Measurements from ENCODE around the gene SMLR1.

The SMLR1 gene

GRCh38 chr6:130824978-130825694 is 2.1 kb upstream of the SMLR1 start:
- DNase-seq (ENCODE audit: low spot score) = no peak

DNA sequence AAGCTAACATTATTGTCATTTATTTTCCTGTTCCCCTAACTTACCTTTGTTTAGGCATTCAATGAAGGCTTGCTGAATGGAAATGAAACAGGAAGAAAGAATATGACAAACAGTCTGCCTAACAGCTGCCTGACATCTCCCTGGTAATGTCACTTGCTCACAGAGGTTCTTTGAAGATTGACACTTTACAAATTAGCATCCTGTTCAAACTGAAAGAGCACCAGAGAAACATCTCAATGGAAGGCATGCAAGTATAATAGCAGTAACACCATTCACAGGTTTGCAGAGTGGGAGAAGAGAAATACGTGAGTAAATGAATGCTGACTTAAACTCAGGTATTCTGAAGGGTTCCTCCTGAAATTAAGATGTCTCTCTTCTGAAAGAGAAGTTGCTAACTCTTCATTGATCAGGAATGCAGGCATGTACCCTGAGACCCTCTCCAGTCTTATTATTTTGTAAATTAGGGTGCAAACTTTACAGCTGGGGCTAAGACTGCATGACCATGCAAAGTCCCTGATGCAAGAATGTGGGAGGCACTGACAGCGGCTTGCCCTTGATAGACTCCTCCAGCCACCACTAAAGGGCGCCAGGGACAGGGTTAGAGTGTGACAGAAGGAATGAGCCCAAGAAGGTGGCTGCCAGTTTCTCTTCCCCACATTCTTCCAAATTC is 1.3 kb upstream of the SMLR1 start:
- DNase-seq (ENCODE audit: low spot score) = no peak

GRCh38 chr6:130826442-130827246 is 562 bp upstream of the SMLR1 start:
- no peak for DNase-seq (ENCODE audit: low spot score)

- no peak for DNase-seq (ENCODE audit: low spot score)
Observed at GRCh38 chr6:130829333-130829910, 2.2 kb downstream of the SMLR1 start.

DNA sequence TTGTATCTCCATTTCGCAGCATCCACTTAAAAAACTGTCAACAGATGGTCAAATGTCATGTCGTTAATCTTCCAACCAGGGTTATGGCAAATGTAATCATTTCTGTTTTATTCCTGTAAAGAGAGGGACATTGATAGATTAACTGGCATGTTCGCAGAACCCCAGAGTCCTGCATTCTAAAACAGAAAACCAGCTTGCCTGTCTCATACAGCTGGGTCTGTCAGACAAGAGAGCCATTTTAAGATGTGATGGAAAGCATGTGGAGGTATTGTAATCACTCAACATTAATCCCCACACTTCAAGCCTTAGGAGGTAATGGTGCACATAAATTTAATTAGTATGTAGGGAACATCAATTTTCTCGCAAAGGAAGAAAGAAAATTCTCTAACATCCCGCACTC is 4.4 kb downstream of the SMLR1 start:
- DNase-seq (ENCODE audit: low spot score) = no peak

GRCh38 chr6:130833569-130833968 is 6.4 kb downstream of the SMLR1 start:
- DNase-seq (ENCODE audit: low spot score) = no peak

DNA sequence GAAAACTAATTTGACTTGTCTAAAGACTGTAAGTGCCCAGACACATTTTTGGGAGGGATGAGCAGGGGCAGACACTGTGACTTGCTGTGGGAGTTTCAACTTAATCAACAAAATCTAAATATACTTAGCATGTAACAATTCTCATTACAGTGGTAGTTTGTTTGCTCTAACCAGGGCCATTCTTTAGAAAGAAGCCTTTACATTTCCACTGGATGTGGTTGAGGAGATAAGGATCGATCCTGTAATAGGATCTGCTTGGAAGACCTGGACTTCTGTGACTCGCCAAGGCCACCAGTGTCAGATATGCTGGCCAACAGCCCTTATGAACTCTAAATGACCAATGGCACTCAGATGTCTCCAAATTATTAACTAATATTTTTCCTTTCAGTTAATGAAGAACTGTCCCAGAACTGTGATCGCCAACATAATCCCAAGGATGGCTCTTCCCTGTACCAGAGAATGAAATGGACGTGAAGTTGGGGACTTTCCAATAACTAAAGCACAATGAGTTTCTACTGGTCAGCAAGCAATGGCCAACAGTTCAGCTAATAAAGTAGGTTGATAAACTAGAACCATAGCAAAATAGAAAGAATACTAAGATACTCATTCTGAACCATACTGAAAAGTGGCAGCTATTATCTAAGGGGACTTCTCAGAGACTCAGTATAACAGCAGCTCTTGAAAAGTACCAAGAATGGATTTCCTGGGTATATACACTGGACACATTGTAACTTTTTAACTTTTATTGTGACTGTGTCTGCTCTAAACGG is 7.5 kb downstream of the SMLR1 start:
- no peak for DNase-seq (ENCODE audit: low spot score)

- DNase-seq (ENCODE audit: low spot score) = no peak
Observed at GRCh38 chr6:130836055-130836640, 8.9 kb downstream of the SMLR1 start.

GRCh38 chr6:130837067-130837466 is 9.9 kb downstream of the SMLR1 start:
- DNase-seq (ENCODE audit: low spot score) = no peak

DNA sequence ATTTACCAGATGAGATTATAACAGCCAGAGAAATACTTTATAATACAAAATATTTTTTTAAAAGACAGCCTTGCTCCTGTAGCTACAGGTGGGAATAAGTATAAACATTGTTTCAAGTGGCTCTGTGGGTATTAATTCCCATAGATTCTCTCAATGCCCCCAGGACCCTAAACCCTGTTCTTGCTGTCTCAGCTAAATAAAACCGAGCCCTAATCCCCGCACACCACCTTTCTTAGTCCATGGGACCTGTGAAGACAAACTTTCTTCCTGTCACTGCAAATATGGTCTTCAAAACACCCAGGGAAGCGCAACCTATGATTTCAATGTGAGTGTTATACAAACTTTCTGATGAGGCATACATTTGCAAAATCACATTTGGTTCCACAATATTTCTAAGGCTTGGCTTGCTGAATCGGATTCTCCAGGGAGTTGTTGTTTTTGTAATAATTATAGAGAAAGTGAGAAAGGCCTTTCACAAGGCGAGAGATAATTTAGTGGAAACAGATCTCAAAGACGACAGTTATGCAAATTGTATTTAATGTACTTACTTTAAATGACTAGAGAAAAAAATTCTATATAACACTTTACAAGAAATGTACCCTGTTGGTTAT is 11.1 kb downstream of the SMLR1 start:
- no peak for DNase-seq (ENCODE audit: low spot score)

DNA sequence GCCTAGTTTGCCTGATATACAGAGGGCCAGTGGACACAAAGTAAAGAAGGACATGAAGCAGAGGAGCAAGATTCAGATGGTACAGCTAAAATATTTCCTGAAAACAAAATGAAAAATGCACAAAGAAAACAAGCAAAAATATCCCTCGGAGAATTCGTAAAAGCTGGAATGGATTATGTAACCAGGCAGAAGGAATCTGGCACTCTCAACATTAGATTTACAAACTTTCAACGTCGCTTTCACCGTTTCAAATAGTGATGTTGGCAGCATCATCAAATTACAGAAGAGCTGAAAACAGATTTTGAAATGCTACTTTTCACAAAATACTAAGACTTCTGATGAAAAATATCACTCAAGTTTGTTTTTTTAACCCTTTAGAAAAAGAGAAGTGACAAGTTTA is 11.7 kb downstream of the SMLR1 start:
- no peak for DNase-seq (ENCODE audit: low spot score)

- DNase-seq (ENCODE audit: low spot score) = no peak
Observed at GRCh38 chr6:130839379-130839778, 12.2 kb downstream of the SMLR1 start.

GRCh38 chr6:130840050-130840449 is 12.8 kb downstream of the SMLR1 start:
- DNase-seq (ENCODE audit: low spot score) = no peak

DNA sequence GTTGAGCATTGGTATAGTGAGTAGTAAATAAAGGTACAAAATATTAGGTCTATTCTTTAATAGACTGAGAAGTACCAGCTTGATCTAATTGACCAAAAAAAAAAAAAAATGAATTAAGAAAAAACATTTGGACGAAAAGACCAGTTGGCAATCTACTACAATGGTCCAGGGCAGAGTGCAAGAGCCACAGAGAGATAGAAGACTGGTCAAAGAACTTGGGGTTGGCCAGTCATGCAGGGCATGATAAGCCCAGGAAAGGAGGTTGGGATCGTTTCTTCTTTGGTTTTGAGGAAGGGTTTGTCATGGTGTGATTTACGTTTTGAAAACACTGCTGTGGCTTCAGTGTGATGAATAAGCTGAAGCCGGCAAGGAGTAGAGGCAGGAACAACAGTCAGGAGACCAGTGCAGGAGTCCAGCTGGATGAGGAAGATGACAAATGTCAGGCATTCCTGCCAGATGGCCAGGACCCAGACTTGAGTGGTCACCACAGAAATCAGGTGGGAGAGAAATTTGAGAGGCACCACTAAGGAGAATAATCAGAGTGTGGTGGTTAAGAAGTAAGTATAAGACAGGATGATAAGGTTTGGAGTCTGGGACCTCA is 14.0 kb downstream of the SMLR1 start:
- DNase-seq (ENCODE audit: low spot score) = no peak

- DNase-seq (ENCODE audit: low spot score) = no peak
Observed at GRCh38 chr6:130843575-130844320, 16.5 kb downstream of the SMLR1 start.

DNA sequence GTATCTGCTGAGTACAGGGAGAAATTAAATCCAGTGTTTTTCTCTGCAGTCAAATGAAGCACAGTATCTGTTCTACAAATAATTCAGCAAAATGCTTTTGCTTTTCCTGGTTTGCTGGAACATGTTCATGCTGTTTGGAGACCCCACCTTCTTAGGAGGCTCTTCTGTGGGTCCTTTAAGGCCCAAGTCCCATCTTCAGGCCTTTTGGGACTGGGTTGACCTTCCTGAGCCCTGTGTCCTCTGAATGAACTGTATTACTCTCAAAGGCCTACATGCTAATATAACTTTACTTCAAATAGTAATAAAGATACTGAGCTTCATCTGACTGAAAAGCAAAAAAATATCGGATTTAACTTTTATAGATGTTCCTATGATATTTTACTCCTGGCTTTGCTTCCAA is 19.3 kb downstream of the SMLR1 start:
- no peak for DNase-seq (ENCODE audit: low spot score)

DNA sequence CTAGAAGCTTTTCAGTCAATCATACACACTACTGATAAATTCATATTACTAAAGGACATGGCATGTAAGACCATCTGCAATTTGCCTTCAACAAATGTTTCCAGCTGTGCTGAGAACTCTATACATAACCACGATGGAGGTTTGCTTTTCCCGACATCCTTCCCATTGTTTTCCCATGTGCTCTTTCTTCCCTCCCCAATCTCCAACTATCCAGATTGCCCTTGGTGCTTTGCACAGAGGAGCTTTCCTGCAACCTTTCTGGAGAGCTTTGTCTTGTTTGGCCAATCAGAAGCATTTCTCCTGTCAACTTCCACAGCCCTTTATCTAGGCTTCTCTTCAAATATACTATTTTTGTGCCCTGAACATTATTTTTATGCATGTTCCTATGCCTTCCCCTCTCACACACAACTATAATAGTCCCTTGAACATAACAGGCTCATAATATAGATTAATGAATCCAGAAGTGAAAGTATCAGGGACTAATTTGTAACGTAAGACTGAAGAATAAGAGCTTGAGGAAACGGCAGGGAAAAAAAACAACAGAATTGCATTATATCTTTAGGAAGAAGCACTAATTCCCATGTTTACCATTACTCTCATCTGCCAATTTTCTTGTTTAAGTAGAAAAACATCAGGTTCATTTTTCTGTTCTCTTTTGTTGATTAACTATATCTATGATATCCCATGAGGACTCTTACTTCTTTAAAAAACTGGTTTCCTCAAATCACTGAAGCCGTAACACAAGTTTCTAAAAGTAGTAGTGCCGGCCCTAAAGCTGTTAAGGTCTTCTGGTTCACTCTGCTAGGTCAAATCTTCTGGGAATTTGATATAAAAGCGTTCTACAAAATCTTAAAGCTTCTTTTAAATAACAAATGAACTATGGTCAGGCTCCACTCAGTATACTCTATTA is 20.1 kb downstream of the SMLR1 start:
- no peak for DNase-seq (ENCODE audit: low spot score)

- DNase-seq (ENCODE audit: low spot score) = no peak
Observed at GRCh38 chr6:130848945-130849344, 21.7 kb downstream of the SMLR1 start.

- DNase-seq (ENCODE audit: low spot score) = no peak
Observed at GRCh38 chr6:130849594-130849993, 22.4 kb downstream of the SMLR1 start.
